ENCODE measurements around the gene UBE4B. TPM values are rescaled to one million over a fixed set of nuclear protein-coding genes. Genes with fewer than 3 reads are reported as not detected.

The UBE4B gene
- total RNA-seq, 1 donor from 2014 or later = 54.8 TPM

DNA sequence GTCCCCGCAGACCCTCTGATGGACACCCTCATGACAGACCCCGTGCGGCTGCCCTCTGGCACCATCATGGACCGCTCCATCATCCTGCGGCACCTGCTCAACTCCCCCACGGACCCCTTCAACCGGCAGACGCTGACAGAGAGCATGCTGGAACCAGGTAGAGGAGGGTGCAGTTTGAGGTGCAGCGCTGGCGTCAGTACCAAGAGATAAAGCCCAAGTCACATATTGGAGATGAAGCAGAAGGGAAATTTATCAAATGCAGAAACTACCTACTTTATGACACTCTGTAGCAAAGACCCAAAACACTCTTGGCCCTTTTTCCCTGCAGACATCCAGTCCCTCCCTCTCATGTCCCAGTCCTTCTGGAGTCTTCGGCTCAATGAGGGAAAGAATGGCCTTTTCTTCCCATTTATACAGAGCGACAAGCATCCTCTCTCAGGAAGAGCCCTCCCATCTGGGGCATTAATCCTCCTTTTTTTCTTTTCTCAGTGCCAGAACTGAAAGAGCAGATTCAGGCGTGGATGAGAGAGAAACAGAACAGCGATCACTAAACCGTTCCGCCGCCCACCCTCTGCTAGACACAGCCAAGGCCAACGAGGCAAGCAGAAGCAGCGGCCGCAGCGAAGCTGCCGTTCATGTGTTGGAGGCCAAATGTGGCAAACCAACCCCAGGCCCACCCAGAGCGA lies 146.8 kb downstream of the UBE4B start:
- H3K9me3 Mint-ChIP-seq (ENCODE audit: unreplicated experiment) = no peaks in the 10 kb centered on the region
- peaks cover 33% of the 10 kb centered on the region for H3K36me3 Mint-ChIP-seq (ENCODE audit: low read depth, unreplicated experiment)
- H3K4me3 Mint-ChIP-seq (ENCODE audit: unreplicated experiment) = no peak overlapping the region
- peaks cover 3% of the 10 kb centered on the region for H3K4me1 Mint-ChIP-seq (ENCODE audit: unreplicated experiment)
- no peaks in the 10 kb centered on the region for H3K27me3 Mint-ChIP-seq (ENCODE audit: unreplicated experiment)
- TF ChIP-seq, protein P1, sequence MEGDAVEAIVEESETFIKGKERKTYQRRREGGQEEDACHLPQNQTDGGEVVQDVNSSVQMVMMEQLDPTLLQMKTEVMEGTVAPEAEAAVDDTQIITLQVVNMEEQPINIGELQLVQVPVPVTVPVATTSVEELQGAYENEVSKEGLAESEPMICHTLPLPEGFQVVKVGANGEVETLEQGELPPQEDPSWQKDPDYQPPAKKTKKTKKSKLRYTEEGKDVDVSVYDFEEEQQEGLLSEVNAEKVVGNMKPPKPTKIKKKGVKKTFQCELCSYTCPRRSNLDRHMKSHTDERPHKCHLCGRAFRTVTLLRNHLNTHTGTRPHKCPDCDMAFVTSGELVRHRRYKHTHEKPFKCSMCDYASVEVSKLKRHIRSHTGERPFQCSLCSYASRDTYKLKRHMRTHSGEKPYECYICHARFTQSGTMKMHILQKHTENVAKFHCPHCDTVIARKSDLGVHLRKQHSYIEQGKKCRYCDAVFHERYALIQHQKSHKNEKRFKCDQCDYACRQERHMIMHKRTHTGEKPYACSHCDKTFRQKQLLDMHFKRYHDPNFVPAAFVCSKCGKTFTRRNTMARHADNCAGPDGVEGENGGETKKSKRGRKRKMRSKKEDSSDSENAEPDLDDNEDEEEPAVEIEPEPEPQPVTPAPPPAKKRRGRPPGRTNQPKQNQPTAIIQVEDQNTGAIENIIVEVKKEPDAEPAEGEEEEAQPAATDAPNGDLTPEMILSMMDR (IDR thresholded peaks at IDR 0.05; ENCODE audit: unreplicated experiment) = no peak
- H3K27ac Mint-ChIP-seq (ENCODE audit: unreplicated experiment) = no peak overlapping the region
- no peak for DNase-seq (ENCODE audit: low spot score)

DNA sequence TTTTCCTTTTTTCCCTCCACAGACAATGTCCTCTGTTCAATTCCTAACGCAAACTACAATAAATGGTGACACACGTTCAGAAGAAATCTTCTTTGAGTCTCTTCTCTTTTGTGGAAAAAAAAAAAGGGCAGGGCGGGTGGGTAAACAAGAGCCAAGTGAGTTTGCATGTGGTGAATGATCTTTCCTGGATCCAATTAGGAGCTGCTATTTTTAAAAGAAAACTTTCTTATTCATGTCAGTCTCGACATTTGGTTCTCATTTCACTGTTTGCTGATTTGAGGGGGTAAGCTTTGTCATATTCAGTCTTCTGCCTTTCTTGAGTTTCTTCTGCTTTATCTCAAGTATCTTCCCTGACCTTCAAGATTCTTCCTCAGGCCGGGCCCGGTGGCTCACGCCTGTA lies 148.4 kb downstream of the UBE4B start:
- H3K36me3 Mint-ChIP-seq (ENCODE audit: low read depth, unreplicated experiment) = peaks cover 21% of the 10 kb centered on the region
- H3K27ac Mint-ChIP-seq (ENCODE audit: unreplicated experiment) = no peak overlapping the region
- H3K27me3 Mint-ChIP-seq (ENCODE audit: unreplicated experiment) = no peaks in the 10 kb centered on the region
- no peak overlapping the region for H3K4me3 Mint-ChIP-seq (ENCODE audit: unreplicated experiment)
- TF ChIP-seq, protein P1 (IDR thresholded peaks at IDR 0.05; ENCODE audit: unreplicated experiment) = no peak
- DNase-seq (ENCODE audit: low spot score) = no peak
- peaks cover 3% of the 10 kb centered on the region for H3K4me1 Mint-ChIP-seq (ENCODE audit: unreplicated experiment)
- H3K9me3 Mint-ChIP-seq (ENCODE audit: unreplicated experiment) = no peaks in the 10 kb centered on the region

DNA sequence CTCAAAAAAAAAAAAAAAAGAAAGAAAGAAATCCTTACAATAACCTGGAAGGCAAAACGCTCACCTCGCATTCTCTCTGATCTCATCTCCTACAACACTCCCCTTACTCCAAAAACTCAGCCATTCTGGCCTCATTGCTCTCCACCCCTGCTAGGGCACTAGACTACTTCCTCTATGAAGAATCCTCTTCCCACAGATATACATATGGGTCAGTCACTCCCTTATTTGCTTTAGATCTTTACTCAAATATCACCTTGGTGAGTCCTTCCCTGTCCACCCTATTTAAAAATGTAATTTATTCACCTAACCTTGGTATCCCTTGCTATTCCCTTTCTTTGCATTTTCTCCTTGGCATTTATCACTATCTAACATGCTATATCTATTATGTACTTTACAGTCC lies 153.0 kb downstream of the UBE4B start:
- H3K36me3 Mint-ChIP-seq (ENCODE audit: low read depth, unreplicated experiment) = peaks cover 5% of the 10 kb centered on the region
- no peaks in the 10 kb centered on the region for H3K9me3 Mint-ChIP-seq (ENCODE audit: unreplicated experiment)
- DNase-seq (ENCODE audit: low spot score) = no peak
- no peaks in the 10 kb centered on the region for H3K4me1 Mint-ChIP-seq (ENCODE audit: unreplicated experiment)
- no peak overlapping the region for H3K27ac Mint-ChIP-seq (ENCODE audit: unreplicated experiment)
- H3K4me3 Mint-ChIP-seq (ENCODE audit: unreplicated experiment) = no peak overlapping the region
- peaks cover 2% of the 10 kb centered on the region for H3K27me3 Mint-ChIP-seq (ENCODE audit: unreplicated experiment)
- TF ChIP-seq, protein P1 (IDR thresholded peaks at IDR 0.05; ENCODE audit: unreplicated experiment) = no peak

DNA sequence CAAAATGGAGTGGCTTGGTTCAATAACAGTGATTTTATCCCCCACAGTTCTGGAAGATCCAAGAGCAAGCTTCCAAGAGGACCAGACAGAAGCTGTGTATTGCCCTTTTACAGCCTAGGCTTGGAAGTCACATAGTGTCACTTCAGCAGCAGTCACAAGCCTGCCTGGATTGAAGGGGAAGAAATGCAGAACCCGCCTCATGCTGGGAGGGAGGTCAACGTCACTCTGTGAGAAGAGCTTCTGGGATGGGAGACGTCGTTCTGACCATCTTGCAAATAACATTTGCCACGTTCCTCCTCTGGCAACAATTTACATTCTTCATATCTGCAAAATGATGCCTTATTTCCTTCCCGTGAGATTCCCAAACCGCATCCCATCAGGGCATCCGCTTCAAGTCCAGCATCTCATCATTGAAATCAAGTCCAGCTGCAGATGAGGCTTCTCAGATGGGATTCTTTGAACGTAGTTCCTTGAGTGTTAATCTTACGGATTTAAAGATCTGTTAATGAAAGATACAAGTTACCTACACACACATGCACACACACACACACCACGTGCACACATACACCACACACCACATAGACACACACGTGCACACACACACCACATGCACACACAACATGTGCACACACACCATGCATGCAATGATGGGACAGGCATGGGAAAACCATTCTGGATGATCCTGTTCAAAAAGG lies 153.7 kb downstream of the UBE4B start:
- no peak overlapping the region for H3K27ac Mint-ChIP-seq (ENCODE audit: unreplicated experiment)
- H3K4me1 Mint-ChIP-seq (ENCODE audit: unreplicated experiment) = no peaks in the 10 kb centered on the region
- H3K4me3 Mint-ChIP-seq (ENCODE audit: unreplicated experiment) = no peak overlapping the region
- TF ChIP-seq, protein P1 (IDR thresholded peaks at IDR 0.05; ENCODE audit: unreplicated experiment) = no peak
- peaks cover 2% of the 10 kb centered on the region for H3K27me3 Mint-ChIP-seq (ENCODE audit: unreplicated experiment)
- H3K36me3 Mint-ChIP-seq (ENCODE audit: low read depth, unreplicated experiment) = peaks cover 5% of the 10 kb centered on the region
- no peak for DNase-seq (ENCODE audit: low spot score)
- no peaks in the 10 kb centered on the region for H3K9me3 Mint-ChIP-seq (ENCODE audit: unreplicated experiment)

DNA sequence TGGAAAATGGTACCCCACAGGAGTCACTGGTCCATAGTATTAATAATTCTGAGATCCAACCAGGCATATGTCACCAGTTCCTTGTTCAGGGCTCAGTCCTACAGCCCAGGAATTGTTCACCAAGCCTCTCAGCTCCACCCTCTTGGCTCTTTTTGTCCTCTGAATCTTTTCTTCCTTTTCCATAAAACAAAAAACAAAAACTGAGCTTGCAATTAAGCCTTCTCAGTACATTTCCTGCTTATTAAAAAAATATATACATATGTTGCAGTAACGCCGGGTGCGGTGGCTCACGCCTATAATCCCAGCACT lies 154.2 kb downstream of the UBE4B start:
- Mint-ChIP-seq H3K36me3 (ENCODE audit: low read depth, unreplicated experiment) (peaks cover 5% of the 10 kb centered on the region), H3K4me3 (ENCODE audit: unreplicated experiment) (no peak overlapping the region), H3K4me1 (ENCODE audit: unreplicated experiment) (no peaks in the 10 kb centered on the region), H3K27ac (ENCODE audit: unreplicated experiment) (no peak overlapping the region), H3K9me3 (ENCODE audit: unreplicated experiment) (no peaks in the 10 kb centered on the region), H3K27me3 (ENCODE audit: unreplicated experiment) (peaks cover 2% of the 10 kb centered on the region)
- no peak for DNase-seq (ENCODE audit: low spot score)
- TF ChIP-seq, protein P1 (IDR thresholded peaks at IDR 0.05; ENCODE audit: unreplicated experiment) = no peak
